OCI-LY7 (cell line): ENCODE measurements around the gene TTC32.

Experiments used
- CTCF ChIP-seq: fragments of 200-600 bp; sonication (generic); conservative IDR thresholded peaks from 2 replicates; pipeline ENCODE4 v1.5.1; 2014; ENCODE audit warnings: mild to moderate bottlenecking, antibody characterized with exemption, low read length, moderate library complexity, mixed read lengths
- EZH2phosphoT487 ChIP-seq: fragments of 200-600 bp; sonication (generic); IDR thresholded peaks from 2 replicates; pipeline ENCODE4 v1.6.1; 2018; ENCODE audit warnings: low read depth, borderline replicate concordance, mild to moderate bottlenecking, mixed run types, antibody characterized with exemption, low read length, moderate library complexity, mixed read lengths

DNA sequence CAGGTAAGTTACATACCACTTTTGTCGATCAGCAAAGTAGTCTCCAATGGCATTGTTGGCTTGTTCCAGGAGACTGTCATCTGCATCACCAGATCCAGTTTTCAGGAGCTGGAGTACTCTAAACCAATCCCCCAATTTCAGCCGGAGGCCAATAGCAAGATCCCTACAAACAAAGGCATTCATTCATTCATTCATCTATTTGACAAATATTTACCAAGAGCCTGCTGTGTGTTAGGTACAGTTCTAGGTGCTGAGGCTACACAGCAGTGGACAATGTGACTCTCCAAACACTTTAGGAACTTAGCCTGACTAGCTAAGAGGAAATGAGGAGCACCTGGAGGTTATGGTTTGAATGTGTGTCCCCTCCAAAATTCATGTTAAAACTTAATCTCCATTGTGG, 34.4 kb upstream of the TTC32 start:
- no peak for TF ChIP-seq CTCF
- no peak for TF ChIP-seq EZH2phosphoT487
